NK-92 (cell line): ENCODE measurements around the gene ZBTB8A.
"Not testable (repeated sequence)": the region's sequence is repeated elsewhere in the genome, so short reads cannot be mapped to it uniquely, and the experiment has no call there.

Experiments
- DNase-seq: peaks from one replicate; lab custom pipeline; 2025; ENCODE audit not compliant: unreplicated experiment; lab: John Stamatoyannopoulos, UW

The ZBTB8A gene

GRCh38 chr1:32538887-32539583, at the start of gene ZBTB8A:
TSS of gene ZBTB8A (plus strand) at chr1:32539427. CDS start at chr1:32592932, 53,505 bp downstream.
- no peak for DNase-seq

- DNase-seq: no peak
Measured at GRCh38 chr1:32489774-32490454, 49.3 kb upstream of the ZBTB8A start.

GRCh38 chr1:32491386-32491785, 47.8 kb upstream of the ZBTB8A start:
- no peak for DNase-seq

- no peak for DNase-seq
Measured at GRCh38 chr1:32494196-32494595, 45.0 kb upstream of the ZBTB8A start.

GRCh38 chr1:32494711-32495337, 44.4 kb upstream of the ZBTB8A start:
- DNase-seq: no peak

GRCh38 chr1:32496127-32496526, 43.1 kb upstream of the ZBTB8A start:
- DNase-seq: no peak

- DNase-seq: no peak
Measured at GRCh38 chr1:32498751-32499150, 40.5 kb upstream of the ZBTB8A start.

GRCh38 chr1:32500387-32501209, 38.6 kb upstream of the ZBTB8A start:
- DNase-seq: no peak

GRCh38 chr1:32501865-32502264, 37.4 kb upstream of the ZBTB8A start:
- no peak for DNase-seq

- no peak for DNase-seq
Measured at GRCh38 chr1:32503153-32503552, 36.1 kb upstream of the ZBTB8A start.

GRCh38 chr1:32507021-32507420, 32.2 kb upstream of the ZBTB8A start:
- DNase-seq: no peak

- no peak for DNase-seq
Measured at GRCh38 chr1:32508761-32509160, 30.5 kb upstream of the ZBTB8A start.

GRCh38 chr1:32509939-32510338, 29.3 kb upstream of the ZBTB8A start:
- no peak for DNase-seq

- DNase-seq: no peak
Measured at GRCh38 chr1:32516402-32516801, 22.8 kb upstream of the ZBTB8A start.

GRCh38 chr1:32518976-32519375, 20.3 kb upstream of the ZBTB8A start:
- no peak for DNase-seq

GRCh38 chr1:32521165-32521564, 18.1 kb upstream of the ZBTB8A start:
- DNase-seq: no peak

GRCh38 chr1:32525053-32525452, 14.2 kb upstream of the ZBTB8A start:
- DNase-seq: no peak

- DNase-seq: no peak
Measured at GRCh38 chr1:32525661-32526444, 13.4 kb upstream of the ZBTB8A start.

GRCh38 chr1:32528550-32528949, 10.7 kb upstream of the ZBTB8A start:
- not testable (repeated sequence) for DNase-seq

- no peak for DNase-seq
Measured at GRCh38 chr1:32533792-32534327, 5.4 kb upstream of the ZBTB8A start.
